B cell (primary cell): ENCODE measurements around the gene S100G. TPM values are rescaled to one million over a fixed set of nuclear protein-coding genes. Genes with fewer than 3 reads are reported as not detected.

ENCODE experiments used
- ATAC-seq: fragments of 200-7000 bp; cut with Tn5 transposase; one replicate; pipeline ENCODE4 v1.10.0; 2021; ENCODE audit warnings: low read depth, mild to moderate bottlenecking, moderate number of reproducible peaks, moderate library complexity
- CTCF ChIA-PET: fragments of 350-600 bp; sonication (Branson Sonifier 250); formaldehyde crosslinking; loops from one replicate; lab custom pipeline; 2021; ENCODE audit warnings: antibody characterized with exemption, inconsistent platforms; lab: Charles Lee
- POLR2A ChIA-PET: fragments of 350-600 bp; sonication (Branson Sonifier 250); formaldehyde crosslinking; loops from one replicate; lab custom pipeline; 2021; ENCODE audit warnings: antibody characterized with exemption; lab: Charles Lee
- DNase-seq: peaks from one replicate; pipeline ENCODE4 v3.0.0; 2013
- H2AFZ ChIP-seq: 2 replicates; pipeline ENCODE4 v1.6.1; 2012; ENCODE audit warnings: mild to moderate bottlenecking, low read depth, low read length; ENCODE audit not compliant: insufficient read depth, poor library complexity, severe bottlenecking
- H3K27ac ChIP-seq, 2 donors: 1 replicate in 1 of 2; 2 replicates in 1 of 2; pipeline ENCODE4 v1.5.1; 2012 to 2013; ENCODE audit warnings: low read length in 2 of 2, mild to moderate bottlenecking in 2 of 2, moderate library complexity in 1 of 2
- H3K27me3 ChIP-seq, 4 experiments: fragments of 200-600 bp in 1 of 4; sonication (generic) in 1 of 4; replicated peaks in 1 of 4; 1 replicate in 2 of 4; 2 replicates in 2 of 4; pipeline versions ENCODE4 v1.6.1 to v1.7.0; 2013 to 2016; ENCODE audit warnings: low read length in 3 of 4, mild to moderate bottlenecking in 2 of 4, mixed read lengths in 1 of 4, moderate library complexity in 1 of 4; ENCODE audit not compliant: insufficient read depth in 4 of 4, control insufficient read depth in 3 of 4; ENCODE audit errors: control extremely low read depth in 1 of 4
- H3K36me3 ChIP-seq, 2 experiments: replicated peaks in 1 of 2; 1 replicate in 1 of 2; 2 replicates in 1 of 2; pipeline versions ENCODE4 v1.6.1 to v1.7.1; 2013; ENCODE audit warnings: low read length in 1 of 2; ENCODE audit not compliant: insufficient read depth in 2 of 2, control insufficient read depth in 1 of 2; ENCODE audit errors: control extremely low read depth in 1 of 2, extremely low read depth in 1 of 2
- H3K4me1 ChIP-seq, 2 donors: fragments of 200-600 bp in 1 of 2; sonication (generic) in 1 of 2; 1 replicate in 1 of 2; 2 replicates in 1 of 2; pipeline versions ENCODE4 v1.5.1 to v1.6.1; 2013 to 2017; ENCODE audit warnings: low read length in 2 of 2; ENCODE audit not compliant: control insufficient read depth in 2 of 2, insufficient read depth in 2 of 2
- H3K4me2 ChIP-seq: replicated peaks from 2 replicates; pipeline ENCODE3; 2012; ENCODE audit warnings: mild to moderate bottlenecking, low read depth, low read length; ENCODE audit not compliant: poor library complexity, severe bottlenecking
- H3K4me3 ChIP-seq, 5 experiments: fragments of 200-600 bp in 1 of 5; sonication (generic) in 1 of 5; 1 replicate in 3 of 5; 2 replicates in 2 of 5; pipeline versions ENCODE4 v1.5.1 to v1.7.0; 2011 to 2016; ENCODE audit warnings: low read length in 4 of 5, mild to moderate bottlenecking in 4 of 5, low read depth in 2 of 5, control low read depth in 1 of 5, moderate library complexity in 1 of 5; ENCODE audit not compliant: insufficient read depth in 1 of 5; ENCODE audit errors: control extremely low read depth in 1 of 5, extremely low read depth in 1 of 5
- H3K79me2 ChIP-seq: fragments of 200-600 bp; sonication (generic); one replicate; pipeline ENCODE4 v1.6.0; 2016; ENCODE audit warnings: low read length; ENCODE audit not compliant: control insufficient read depth, insufficient read depth
- H3K9ac ChIP-seq: fragments of 200-600 bp; sonication (generic); 2 replicates; pipeline ENCODE4 v1.6.1; 2017; ENCODE audit warnings: mild to moderate bottlenecking, low read length, moderate library complexity
- H3K9me3 ChIP-seq, 3 donors: one replicate each; pipeline versions ENCODE4 v1.6.1 to v1.7.1; 2013; ENCODE audit warnings: low read length in 2 of 3; ENCODE audit not compliant: control insufficient read depth in 2 of 3, insufficient read depth in 1 of 3; ENCODE audit errors: control extremely low read depth in 1 of 3
- H4K20me1 ChIP-seq: 2 replicates; pipeline ENCODE4 v1.6.0; 2012; ENCODE audit warnings: mild to moderate bottlenecking, low read length; ENCODE audit not compliant: insufficient read depth, control insufficient read depth, poor library complexity, severe bottlenecking
- H3K27ac Mint-ChIP-seq: one replicate; pipeline ENCODE4 v1.8.0; 2021; ENCODE audit warnings: mixed read lengths
- H3K27me3 Mint-ChIP-seq: one replicate; pipeline ENCODE4 v1.8.0; 2021; ENCODE audit warnings: mixed read lengths
- H3K4me1 Mint-ChIP-seq: one replicate; pipeline ENCODE4 v1.8.0; 2021; ENCODE audit warnings: mixed read lengths
- H3K4me3 Mint-ChIP-seq: one replicate; pipeline ENCODE4 v1.8.0; 2021; ENCODE audit warnings: mixed read lengths
- H3K9me3 Mint-ChIP-seq: one replicate; pipeline ENCODE4 v1.8.0; 2022; ENCODE audit warnings: mixed read lengths; ENCODE audit not compliant: insufficient read depth
- EZH2 ChIP-seq: IDR thresholded peaks from 2 replicates; pipeline ENCODE4 v1.6.1; 2012; ENCODE audit warnings: borderline replicate concordance, low read depth, mild to moderate bottlenecking, moderate library complexity, low read length; ENCODE audit not compliant: insufficient read depth, poor library complexity, severe bottlenecking
- WGBS: methylation state at CpG from one replicate; pipeline ENCODE4 v1.1.5; 2013; ENCODE audit warnings: missing lambda C conversion rate; ENCODE audit not compliant: insufficient coverage; 5-methylcytosine and 5-hydroxymethylcytosine counted together
- intact Hi-C: fragments of 100-400 bp; cut with micrococcal nuclease; formaldehyde crosslinking; loops from one replicate; pipeline ENCODE4 v1.10.0; 2022
- polyA plus RNA-seq: library from polyadenylated mRNA; depleted of rRNA; stranded (reverse); fragments of >200 nt; gene quantifications from 2 replicates; pipeline ENCODE4 v1.2.3, GENCODE V29; 2012
- total RNA-seq, 2 donors: library from RNA; stranded (reverse); fragments of 120-200 nt in 1 of 2; gene quantifications; 1 replicate in 1 of 2; 2 replicates in 1 of 2; pipeline versions ENCODE4 v1.2.3 to v1.2.4, GENCODE V29; 2013 to 2022
- TF ChIP-seq, protein P1 (sequence below): fragments of 200-600 bp; IDR thresholded peaks from one replicate; pipeline ENCODE4 v1.8.0; 2022; ENCODE audit warnings: antibody characterized with exemption, mild to moderate bottlenecking

Gene S100G
- total and polyA plus RNA-seq, 2 donors (not counting 1 experiment from before 2014, with no cell fraction given): not detected

DNA sequence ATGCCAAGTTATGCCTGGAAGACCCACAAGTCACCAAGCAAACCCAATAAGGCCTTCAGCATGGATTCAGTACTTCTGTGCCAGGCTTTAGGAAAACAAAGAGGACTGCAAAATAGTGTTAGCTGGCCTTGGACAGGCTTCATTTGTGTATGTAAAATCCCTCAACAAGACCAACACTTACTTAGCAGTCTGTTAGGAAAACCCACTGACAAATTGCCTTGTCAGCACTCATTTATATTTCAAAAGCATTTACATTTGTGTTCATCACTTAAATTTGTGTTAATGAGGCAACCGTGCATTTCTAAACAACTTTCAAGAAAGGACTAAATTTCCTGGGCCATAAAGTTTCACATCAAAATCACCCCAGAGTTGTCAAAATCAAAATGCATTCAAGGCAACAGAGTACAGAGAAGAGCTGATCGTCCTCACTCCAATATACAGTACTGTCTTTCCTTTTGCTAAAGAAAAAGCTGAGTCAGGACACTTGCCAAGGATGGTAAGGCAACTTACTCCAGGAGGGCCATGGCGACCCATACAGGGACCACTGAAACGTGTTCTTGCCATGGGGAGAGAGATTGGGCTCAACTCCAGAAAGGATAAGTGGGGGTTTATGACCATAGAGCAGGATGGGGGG lies 1.6 kb downstream of the S100G start:
- H3K36me3 ChIP-seq: no peaks in the 10 kb centered on the region
- no peaks in the 10 kb centered on the region for H4K20me1 ChIP-seq
- CTCF ChIA-PET: no interaction called here
- H3K4me2 ChIP-seq: no peak overlapping the region
- DNase-seq: no peak
- intact Hi-C loops: no loop called here
- H3K79me2 ChIP-seq: no peaks in the 10 kb centered on the region
- TF ChIP-seq, protein P1, sequence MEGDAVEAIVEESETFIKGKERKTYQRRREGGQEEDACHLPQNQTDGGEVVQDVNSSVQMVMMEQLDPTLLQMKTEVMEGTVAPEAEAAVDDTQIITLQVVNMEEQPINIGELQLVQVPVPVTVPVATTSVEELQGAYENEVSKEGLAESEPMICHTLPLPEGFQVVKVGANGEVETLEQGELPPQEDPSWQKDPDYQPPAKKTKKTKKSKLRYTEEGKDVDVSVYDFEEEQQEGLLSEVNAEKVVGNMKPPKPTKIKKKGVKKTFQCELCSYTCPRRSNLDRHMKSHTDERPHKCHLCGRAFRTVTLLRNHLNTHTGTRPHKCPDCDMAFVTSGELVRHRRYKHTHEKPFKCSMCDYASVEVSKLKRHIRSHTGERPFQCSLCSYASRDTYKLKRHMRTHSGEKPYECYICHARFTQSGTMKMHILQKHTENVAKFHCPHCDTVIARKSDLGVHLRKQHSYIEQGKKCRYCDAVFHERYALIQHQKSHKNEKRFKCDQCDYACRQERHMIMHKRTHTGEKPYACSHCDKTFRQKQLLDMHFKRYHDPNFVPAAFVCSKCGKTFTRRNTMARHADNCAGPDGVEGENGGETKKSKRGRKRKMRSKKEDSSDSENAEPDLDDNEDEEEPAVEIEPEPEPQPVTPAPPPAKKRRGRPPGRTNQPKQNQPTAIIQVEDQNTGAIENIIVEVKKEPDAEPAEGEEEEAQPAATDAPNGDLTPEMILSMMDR: no peak
- TF ChIP-seq EZH2: no peak
- H2AFZ ChIP-seq: no peak overlapping the region
- no peaks in the 10 kb centered on the region for H3K27me3 Mint-ChIP-seq
- ATAC-seq: no peak
- H3K27ac Mint-ChIP-seq: no peak overlapping the region
- H3K9me3 Mint-ChIP-seq: no peaks in the 10 kb centered on the region
- H3K9me3 ChIP-seq: no peaks in the 10 kb centered on the region
- POLR2A ChIA-PET: no interaction called here
- H3K27ac ChIP-seq: no peak overlapping the region
- no peaks in the 10 kb centered on the region for H3K4me1 Mint-ChIP-seq
- no peaks in the 10 kb centered on the region for H3K4me1 ChIP-seq
- no peak overlapping the region for H3K4me3 Mint-ChIP-seq
- H3K27me3 ChIP-seq: no peaks in the 10 kb centered on the region
- no peak overlapping the region for H3K9ac ChIP-seq
- WGBS: 83% methylated on average over 1 of the region's 4 CpGs
- no peak overlapping the region for H3K4me3 ChIP-seq

GRCh38 chrX:16653424-16653823 lies 3.5 kb downstream of the S100G start:
- Histone ChIP-seq H3K4me3 (no peak overlapping the region), H2AFZ (no peak overlapping the region), H3K4me1 (no peaks in the 10 kb centered on the region), H3K9ac (no peak overlapping the region), H3K9me3 (no peaks in the 10 kb centered on the region), H3K36me3 (no peaks in the 10 kb centered on the region), H3K27ac (no peak overlapping the region), H3K79me2 (no peaks in the 10 kb centered on the region), H3K4me2 (no peak overlapping the region), H4K20me1 (no peaks in the 10 kb centered on the region), H3K27me3 (no peaks in the 10 kb centered on the region)
- DNase-seq (no peak), ATAC-seq (no peak)
- ChIA-PET POLR2A (no interaction called here), CTCF (no interaction called here)
- H3K9me3 Mint-ChIP-seq: no peaks in the 10 kb centered on the region
- H3K4me3 Mint-ChIP-seq: no peak overlapping the region
- TF ChIP-seq, protein P1: no peak
- no peak for TF ChIP-seq EZH2
- H3K27ac Mint-ChIP-seq: no peak overlapping the region
- 100% methylated on average over 3 of the region's 7 CpGs for WGBS
- no peaks in the 10 kb centered on the region for H3K27me3 Mint-ChIP-seq
- H3K4me1 Mint-ChIP-seq: no peaks in the 10 kb centered on the region
- intact Hi-C loops: no loop called here
